Measurements from ENCODE around the gene ESR2. TPM values are rescaled to one million over a fixed set of nuclear protein-coding genes. Genes with fewer than 3 reads are reported as not detected.
"Not testable (repeated sequence)": the region's sequence is repeated elsewhere in the genome, so short reads cannot be mapped to it uniquely, and the experiment has no call there.

The ESR2 gene
- polyA plus RNA-seq, 3 donors: 0.04 TPM; not detected in 2

DNA sequence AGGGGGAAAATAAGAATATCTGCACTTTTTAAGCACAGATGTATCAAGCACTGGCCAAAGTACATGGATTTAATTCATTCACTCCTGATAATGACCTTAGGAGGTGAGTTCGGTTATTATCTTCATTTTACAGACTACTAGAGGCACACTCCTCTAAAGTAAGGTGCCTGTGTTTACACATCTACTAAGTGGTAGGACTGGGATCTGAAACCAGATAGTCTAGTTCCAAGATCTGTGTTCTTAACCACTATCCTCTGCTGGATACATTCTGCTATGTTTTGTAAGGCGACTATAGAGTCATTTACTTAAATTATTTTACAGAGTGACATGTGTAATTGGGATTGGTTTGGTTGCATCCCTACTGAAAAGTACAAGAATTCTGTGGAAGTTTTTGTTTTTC, 175.3 kb downstream of the ESR2 start:
- Histone ChIP-seq H3K4me2 (replicated peaks; ENCODE audit: extremely low read depth, low read length, poor library complexity, severe bottlenecking) (no peak overlapping the region), H3K9me3 (replicated peaks in 1 of 2; ENCODE audit: control insufficient read depth in 1 of 2, insufficient read depth in 1 of 2, low read length in 2 of 2) (no peaks in the 10 kb centered on the region), H4K20me1 (ENCODE audit: insufficient read depth, low read length) (no peaks in the 10 kb centered on the region), H2AFZ (ENCODE audit: insufficient read depth, low read depth, low read length, poor library complexity, severe bottlenecking) (no peak overlapping the region), H3K9ac (ENCODE audit: insufficient read depth, low read length, poor library complexity, severe bottlenecking) (no peak overlapping the region), H3K79me2 (ENCODE audit: insufficient read depth, low read length) (no peaks in the 10 kb centered on the region), H3K36me3 (replicated peaks in 1 of 2; ENCODE audit: control insufficient read depth in 1 of 2, insufficient read depth in 2 of 2, low read length in 2 of 2) (no peaks in the 10 kb centered on the region), H3K27ac (ENCODE audit: low read depth in 1 of 2, low read length in 2 of 2) (no peak overlapping the region), H3K27me3 (ENCODE audit: control insufficient read depth in 2 of 2, insufficient read depth in 2 of 2, low read length in 2 of 2) (no peaks in the 10 kb centered on the region), H3K4me3 (replicated peaks in 1 of 3; ENCODE audit: low read depth in 2 of 3, low read length in 3 of 3) (no peak overlapping the region), H3K4me1 (ENCODE audit: control insufficient read depth in 1 of 2, insufficient read depth in 2 of 2, low read length in 2 of 2) (no peaks in the 10 kb centered on the region)
- TF ChIP-seq, protein P1, sequence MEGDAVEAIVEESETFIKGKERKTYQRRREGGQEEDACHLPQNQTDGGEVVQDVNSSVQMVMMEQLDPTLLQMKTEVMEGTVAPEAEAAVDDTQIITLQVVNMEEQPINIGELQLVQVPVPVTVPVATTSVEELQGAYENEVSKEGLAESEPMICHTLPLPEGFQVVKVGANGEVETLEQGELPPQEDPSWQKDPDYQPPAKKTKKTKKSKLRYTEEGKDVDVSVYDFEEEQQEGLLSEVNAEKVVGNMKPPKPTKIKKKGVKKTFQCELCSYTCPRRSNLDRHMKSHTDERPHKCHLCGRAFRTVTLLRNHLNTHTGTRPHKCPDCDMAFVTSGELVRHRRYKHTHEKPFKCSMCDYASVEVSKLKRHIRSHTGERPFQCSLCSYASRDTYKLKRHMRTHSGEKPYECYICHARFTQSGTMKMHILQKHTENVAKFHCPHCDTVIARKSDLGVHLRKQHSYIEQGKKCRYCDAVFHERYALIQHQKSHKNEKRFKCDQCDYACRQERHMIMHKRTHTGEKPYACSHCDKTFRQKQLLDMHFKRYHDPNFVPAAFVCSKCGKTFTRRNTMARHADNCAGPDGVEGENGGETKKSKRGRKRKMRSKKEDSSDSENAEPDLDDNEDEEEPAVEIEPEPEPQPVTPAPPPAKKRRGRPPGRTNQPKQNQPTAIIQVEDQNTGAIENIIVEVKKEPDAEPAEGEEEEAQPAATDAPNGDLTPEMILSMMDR (IDR thresholded peaks at IDR 0.05): no peak
- peaks cover 1 to 4% (median 2%) of the 10 kb centered on the region in 3 donors for H3K27me3 Mint-ChIP-seq (ENCODE audit: low read depth in 3 of 3)
- H3K4me3 Mint-ChIP-seq: no peak overlapping the region
- H3K9me3 Mint-ChIP-seq: no peaks in the 10 kb centered on the region
- H3K27ac Mint-ChIP-seq: no peak overlapping the region
- no peaks in the 10 kb centered on the region for H3K4me1 Mint-ChIP-seq
- intact Hi-C loops (cut with micrococcal nuclease): no loop called here
- no peak for DNase-seq
- no peaks in the 10 kb centered on the region for H3K36me3 Mint-ChIP-seq
- no CpG with 5 or more reads among the region's 2 CpGs for WGBS (ENCODE audit: insufficient coverage)

DNA sequence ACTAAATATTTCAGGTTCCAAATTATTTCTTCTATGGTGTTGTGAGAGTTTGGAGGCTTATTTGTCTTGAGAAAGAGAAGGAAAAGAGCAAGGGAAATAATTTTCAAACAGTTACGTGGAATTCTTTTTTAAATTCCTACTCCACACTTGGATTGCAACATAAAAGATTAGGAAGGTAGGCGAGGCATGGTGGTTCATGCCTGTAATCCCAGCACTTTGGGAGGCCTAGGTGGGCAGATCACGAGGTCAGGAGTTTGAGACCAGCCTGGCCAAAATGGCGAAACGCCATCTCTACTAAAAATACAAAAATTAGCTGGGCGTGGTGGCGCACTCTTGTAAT, 175.8 kb downstream of the ESR2 start:
- H3K4me3 ChIP-seq (replicated peaks in 1 of 3; ENCODE audit: low read depth in 2 of 3, low read length in 3 of 3); H4K20me1 ChIP-seq (ENCODE audit: insufficient read depth, low read length); H3K27me3 ChIP-seq (ENCODE audit: control insufficient read depth in 2 of 2, insufficient read depth in 2 of 2, low read length in 2 of 2); H3K36me3 ChIP-seq (replicated peaks in 1 of 2; ENCODE audit: control insufficient read depth in 1 of 2, insufficient read depth in 2 of 2, low read length in 2 of 2); H3K27ac ChIP-seq (ENCODE audit: low read depth in 1 of 2, low read length in 2 of 2); H3K9ac ChIP-seq (ENCODE audit: insufficient read depth, low read length, poor library complexity, severe bottlenecking); H3K9me3 Mint-ChIP-seq; H3K4me3 Mint-ChIP-seq; H3K27me3 Mint-ChIP-seq (ENCODE audit: low read depth in 3 of 3); H3K4me1 ChIP-seq (ENCODE audit: control insufficient read depth in 1 of 2, insufficient read depth in 2 of 2, low read length in 2 of 2); H3K4me1 Mint-ChIP-seq; H3K27ac Mint-ChIP-seq; H3K36me3 Mint-ChIP-seq; H3K4me2 ChIP-seq (replicated peaks; ENCODE audit: extremely low read depth, low read length, poor library complexity, severe bottlenecking); H3K9me3 ChIP-seq (replicated peaks in 1 of 2; ENCODE audit: control insufficient read depth in 1 of 2, insufficient read depth in 1 of 2, low read length in 2 of 2); DNase-seq; H2AFZ ChIP-seq (ENCODE audit: insufficient read depth, low read depth, low read length, poor library complexity, severe bottlenecking); H3K79me2 ChIP-seq (ENCODE audit: insufficient read depth, low read length); intact Hi-C loops (cut with micrococcal nuclease): not testable (repeated sequence)
- WGBS (ENCODE audit: insufficient coverage): no CpG with 5 or more reads among the region's 7 CpGs

Data from CD14-positive monocyte (primary cell).